ENCODE measurements around the gene TENM4.

TENM4 gene

GRCh38 chr11:78812513-78813293 lies 628.1 kb downstream of the TENM4 start:
- DNase-seq (ENCODE audit: low read depth), result no peak

GRCh38 chr11:78810559-78811009 lies 630.2 kb downstream of the TENM4 start:
- DNase-seq (ENCODE audit: low read depth), result no peak

DNA sequence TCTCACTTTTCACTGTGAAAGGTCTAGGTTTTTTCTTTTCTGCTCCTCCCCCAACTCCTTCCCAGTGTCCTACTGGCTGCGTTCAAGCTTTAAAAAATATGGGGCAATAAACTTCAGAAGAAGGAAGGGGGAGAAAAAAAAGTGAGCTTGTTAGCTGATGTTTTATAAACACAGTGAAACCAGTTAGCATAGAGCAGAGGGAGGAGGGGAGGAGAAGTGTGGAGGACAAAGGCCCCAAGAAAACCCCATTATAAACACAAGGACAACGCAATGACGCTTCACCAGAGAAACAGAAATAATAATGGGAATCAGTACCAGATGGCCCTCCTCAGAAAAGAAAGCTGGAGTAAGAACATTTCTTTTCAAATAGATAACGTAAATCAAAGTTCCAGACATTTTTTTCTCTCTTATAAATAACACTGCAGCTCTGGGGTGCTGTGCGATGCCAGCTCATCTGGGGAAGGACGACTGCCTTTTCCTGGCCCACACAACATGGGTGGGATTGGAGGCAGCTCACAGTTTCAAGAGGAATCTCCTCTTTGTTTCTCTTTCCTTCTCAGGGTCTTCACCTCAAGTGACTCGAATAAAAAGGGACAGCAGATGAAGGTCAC lies 630.8 kb downstream of the TENM4 start:
- no peak for DNase-seq (ENCODE audit: low read depth)

GRCh38 chr11:78808923-78809322 lies 631.9 kb downstream of the TENM4 start:
- no peak for DNase-seq (ENCODE audit: low read depth)

DNA sequence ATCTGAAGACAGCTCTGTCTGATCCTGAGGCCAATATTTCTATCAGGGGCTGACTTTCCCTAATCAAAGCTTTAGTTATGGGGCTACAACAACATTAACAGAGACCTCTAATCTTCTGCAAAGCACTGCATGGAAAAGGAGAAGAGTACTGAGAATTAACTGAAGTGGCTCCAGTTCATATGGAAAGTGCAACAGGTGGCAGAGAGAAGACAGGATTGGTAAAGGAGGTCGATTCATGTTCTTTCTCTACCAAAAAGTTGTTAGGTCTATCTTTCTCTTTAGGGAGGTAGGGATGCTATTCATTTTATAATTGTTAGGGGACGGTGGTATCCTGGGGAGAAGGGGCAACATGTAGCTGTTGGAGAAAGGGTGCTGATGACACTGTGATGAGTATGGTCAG lies 633.5 kb downstream of the TENM4 start:
- no peak for DNase-seq (ENCODE audit: low read depth)

GRCh38 chr11:78806214-78807004 lies 634.4 kb downstream of the TENM4 start:
- no peak for DNase-seq (ENCODE audit: low read depth)

DNA sequence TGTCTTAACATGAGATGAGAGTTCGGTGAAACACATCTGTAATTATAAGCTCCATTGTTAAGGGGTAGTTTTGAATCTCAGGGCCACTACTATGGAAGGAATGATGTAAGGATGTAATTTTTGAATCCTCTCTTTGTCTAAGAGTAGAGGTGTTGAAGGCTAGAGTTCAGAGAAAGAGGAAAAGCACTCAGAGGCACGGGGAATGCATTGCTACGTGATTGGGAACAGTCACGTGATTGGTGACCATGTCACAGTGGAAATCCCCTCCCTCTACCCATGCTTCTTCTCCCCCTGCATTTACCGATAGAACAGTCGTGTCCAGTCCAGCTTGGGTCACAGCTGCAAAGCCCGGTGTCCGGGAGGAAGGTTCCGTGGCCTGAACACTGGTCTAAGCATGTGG lies 635.8 kb downstream of the TENM4 start:
- DNase-seq (ENCODE audit: low read depth), result no peak

DNA sequence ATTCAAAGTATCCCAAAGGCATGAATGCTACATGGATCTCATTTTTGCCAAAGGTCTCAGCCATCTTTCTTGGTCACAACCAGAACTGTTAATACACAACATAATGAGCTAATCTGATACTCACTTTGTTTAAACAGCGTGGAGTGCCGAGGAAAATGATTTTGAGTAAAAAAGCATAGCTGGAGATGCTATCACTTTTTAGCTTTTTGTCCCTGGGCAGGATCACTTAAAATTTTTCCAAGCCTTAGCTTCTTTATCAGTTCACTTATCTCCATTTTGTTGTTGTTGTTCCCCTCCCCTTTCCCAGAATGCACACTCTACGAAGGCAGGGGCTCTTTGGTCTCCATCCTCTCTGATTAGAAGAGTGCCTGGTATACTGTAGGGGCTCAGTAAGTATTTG lies 636.8 kb downstream of the TENM4 start:
- no peak for DNase-seq (ENCODE audit: low read depth)

GRCh38 chr11:78802058-78802761 lies 638.6 kb downstream of the TENM4 start:
- DNase-seq (ENCODE audit: low read depth), result no peak

DNA sequence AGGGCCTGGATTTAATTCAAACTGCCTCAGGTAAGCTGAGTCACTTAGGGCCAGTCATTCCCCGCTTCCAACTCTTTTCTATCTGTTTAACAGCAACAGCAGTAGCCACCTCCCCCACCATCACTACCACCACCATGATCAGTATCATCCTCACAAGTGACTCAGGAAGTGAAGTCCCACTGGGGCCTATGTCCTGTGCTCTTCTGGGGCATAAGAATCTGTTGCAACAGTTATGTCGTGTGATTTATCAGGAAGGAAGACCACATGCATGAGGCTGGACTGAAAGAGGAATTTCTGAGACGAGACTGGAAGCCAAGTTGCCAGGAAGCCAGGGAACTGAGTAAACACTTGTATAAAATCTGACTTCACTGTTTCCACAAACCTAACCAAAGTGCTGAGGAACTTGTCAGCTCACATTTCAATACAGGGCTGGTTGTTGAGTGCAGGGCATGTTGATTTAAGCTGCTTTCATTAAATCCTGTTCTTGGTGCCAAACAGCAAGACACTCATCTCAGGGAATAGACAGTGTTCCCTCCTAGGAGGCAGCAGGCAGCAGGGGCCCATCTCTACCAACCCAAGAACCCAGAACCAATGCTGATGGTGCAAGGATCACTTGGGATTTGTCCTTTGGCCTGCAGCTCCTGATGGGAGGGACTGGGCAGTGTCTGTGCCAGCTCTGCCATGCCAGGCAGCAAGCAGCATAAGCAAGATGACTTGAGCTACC lies 639.5 kb downstream of the TENM4 start:
- peak; percentile 97 for DNase-seq (ENCODE audit: low read depth)

DNA sequence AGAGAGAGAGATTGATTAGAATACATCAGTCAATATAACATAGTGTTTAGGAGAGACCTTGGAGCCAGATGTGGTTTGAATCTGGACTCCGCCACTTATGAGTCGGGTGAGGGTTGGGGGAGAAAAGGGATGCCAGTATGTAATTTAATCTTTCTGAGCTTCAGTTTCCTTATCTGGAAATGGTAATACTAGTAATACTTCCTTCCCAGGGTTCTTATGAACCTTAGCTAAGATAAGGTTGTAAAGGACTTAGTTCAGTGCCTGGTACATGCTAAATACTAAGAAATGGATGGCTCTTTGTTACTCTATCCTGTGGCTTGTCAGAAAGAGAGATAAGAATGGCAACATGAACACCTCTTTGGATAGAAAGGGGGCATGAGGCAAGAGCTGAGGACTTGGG lies 640.1 kb downstream of the TENM4 start:
- DNase-seq (ENCODE audit: low read depth), result no peak

- DNase-seq (ENCODE audit: low read depth), result no peak
These were observed 640.6 kb downstream of the TENM4 start for GRCh38 chr11:78800096-78800690.

GRCh38 chr11:78798663-78799062 lies 642.2 kb downstream of the TENM4 start:
- DNase-seq (ENCODE audit: low read depth), result no peak

DNA sequence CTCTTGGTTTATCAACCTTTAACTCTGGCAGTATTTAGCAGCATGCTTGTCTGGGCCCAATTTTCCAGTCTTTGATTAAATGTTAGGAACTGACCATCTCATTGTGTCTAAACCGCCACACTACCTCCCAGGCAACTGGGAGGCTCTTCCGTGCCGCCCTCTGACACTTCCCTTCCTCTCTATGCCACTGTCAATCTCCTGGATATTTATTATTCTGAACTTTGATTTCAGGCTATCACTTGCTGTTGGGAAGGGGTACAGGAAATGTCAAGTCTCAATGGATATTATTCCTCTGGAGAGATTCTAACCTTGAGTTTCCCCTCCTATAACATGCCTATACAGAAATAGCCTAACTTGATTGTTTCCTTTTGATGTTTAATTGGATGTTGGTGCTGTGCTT lies 643.3 kb downstream of the TENM4 start:
- DNase-seq (ENCODE audit: low read depth), result no peak

DNA sequence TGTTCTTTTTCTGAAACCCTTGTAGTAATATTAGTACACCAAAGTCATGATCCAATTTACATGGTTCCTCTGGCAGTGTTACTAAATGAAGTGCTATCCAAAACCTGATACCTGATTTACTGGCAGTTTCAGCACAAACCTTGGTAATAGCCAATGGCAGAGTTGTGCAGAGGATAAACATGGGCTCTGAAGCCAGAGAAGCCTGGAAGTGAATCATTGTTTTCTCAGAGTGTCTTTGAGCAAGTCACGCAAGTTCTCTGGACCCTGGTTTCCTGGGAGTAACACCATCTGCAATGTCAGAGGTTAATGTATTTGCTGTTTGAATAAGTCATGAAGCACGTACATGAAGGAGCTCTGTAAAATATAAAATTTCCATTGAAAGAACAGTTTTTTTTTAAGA lies 643.9 kb downstream of the TENM4 start:
- DNase-seq (ENCODE audit: low read depth), result no peak

- no peak for DNase-seq (ENCODE audit: low read depth)
These were observed 645.1 kb downstream of the TENM4 start for GRCh38 chr11:78795621-78796261.

GRCh38 chr11:78791964-78792363 lies 648.9 kb downstream of the TENM4 start:
- no peak for DNase-seq (ENCODE audit: low read depth)

DNA sequence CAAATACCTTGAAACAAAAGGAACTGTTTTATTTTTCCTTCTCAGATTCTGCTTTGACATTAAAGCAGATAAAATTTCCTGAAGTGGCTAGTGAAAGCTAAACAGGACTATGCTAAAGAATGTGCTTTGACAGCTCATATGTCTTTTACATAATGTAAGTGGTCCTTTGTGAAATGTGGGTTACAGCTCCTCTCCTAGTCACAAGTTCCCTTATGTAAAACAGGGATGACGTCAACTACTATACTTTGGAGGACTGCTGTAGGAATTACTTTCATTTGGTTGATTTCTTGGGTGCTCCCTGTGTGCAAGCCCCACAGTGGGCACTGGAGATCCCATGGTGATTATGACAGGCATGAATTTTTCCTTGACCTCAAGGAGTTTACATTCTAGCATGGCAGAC lies 649.6 kb downstream of the TENM4 start:
- DNase-seq (ENCODE audit: low read depth), result no peak

DNA sequence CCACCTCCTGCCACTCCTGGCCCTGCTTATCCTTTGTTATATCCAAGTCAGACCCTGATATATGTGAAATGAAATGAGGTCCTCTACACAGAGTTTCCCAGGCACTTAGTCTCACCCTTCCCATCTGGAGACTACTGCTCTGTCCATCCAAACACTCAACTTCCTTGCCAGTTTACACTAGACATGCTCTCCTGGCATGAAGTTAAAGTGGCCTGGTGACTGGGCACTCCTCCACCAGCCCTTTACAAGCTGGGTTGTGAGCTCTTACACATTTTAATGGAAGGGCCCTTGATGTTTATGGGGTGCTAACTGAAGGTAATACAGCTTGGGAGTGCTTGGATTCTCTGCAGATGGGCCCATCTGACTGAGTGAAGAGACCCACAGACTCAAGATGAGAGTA lies 650.0 kb downstream of the TENM4 start:
- DNase-seq (ENCODE audit: low read depth), result no peak

GRCh38 chr11:78789375-78789774 lies 651.5 kb downstream of the TENM4 start:
- no peak for DNase-seq (ENCODE audit: low read depth)

- DNase-seq (ENCODE audit: low read depth), result no peak
These were observed 652.3 kb downstream of the TENM4 start for GRCh38 chr11:78788533-78788932.
